SK-N-SH treated with all-trans-retinoic acid at 6 μM for 48 hours (cell line): ENCODE measurements around the gene ULK1.
"Not testable (repeated sequence)": the region's sequence is repeated elsewhere in the genome, so short reads cannot be mapped to it uniquely, and the experiment has no call there.

Experiments used
- RARB ChIP-seq: fragments of 250-450 bp; sonication (Bioruptor Pico); IDR thresholded peaks from 2 replicates; pipeline ENCODE4 v1.8.0; 2021; ENCODE audit warnings: mild to moderate bottlenecking, moderate library complexity
- SNAI2 ChIP-seq: fragments of 250-450 bp; sonication (Bioruptor Pico); IDR thresholded peaks from 2 replicates; pipeline ENCODE4 v1.5.0; 2020; ENCODE audit warnings: mild to moderate bottlenecking, moderate library complexity
- TCF4 ChIP-seq: fragments of 250-450 bp; sonication (Bioruptor Pico); IDR thresholded peaks from 2 replicates; pipeline ENCODE4 v1.8.0; 2021; ENCODE audit warnings: mild to moderate bottlenecking, moderate library complexity, borderline replicate concordance
- TOX ChIP-seq: fragments of 250-450 bp; sonication (Bioruptor Pico); IDR thresholded peaks from 2 replicates; pipeline ENCODE4 v1.8.0; 2021; ENCODE audit warnings: mild to moderate bottlenecking, moderate library complexity, borderline replicate concordance
- ZC3H10 ChIP-seq: fragments of 250-450 bp; sonication (Bioruptor Pico); IDR thresholded peaks from 2 replicates; pipeline ENCODE4 v1.5.1; 2021; ENCODE audit warnings: mild to moderate bottlenecking, moderate library complexity
- ZFP3 ChIP-seq: fragments of 250-450 bp; sonication (Bioruptor Pico); IDR thresholded peaks from 2 replicates; pipeline ENCODE4 v1.5.0; 2020; ENCODE audit warnings: mild to moderate bottlenecking, moderate library complexity
- ZNF8 ChIP-seq: fragments of 450-650 bp; formaldehyde crosslinking; IDR thresholded peaks from 2 replicates; pipeline ENCODE4 v1.5.0; 2020; ENCODE audit warnings: mild to moderate bottlenecking, moderate library complexity
- TF ChIP-seq, protein P1 (sequence below): fragments of 250-450 bp; sonication (Bioruptor Pico); IDR thresholded peaks from 2 replicates; pipeline ENCODE4 v1.5.1; 2020; ENCODE audit warnings: low read depth, mild to moderate bottlenecking, moderate library complexity
- TF ChIP-seq, protein P2 (sequence below): fragments of 250-450 bp; sonication (Bioruptor Pico); IDR thresholded peaks from 2 replicates; pipeline ENCODE4 v1.8.0; 2021; ENCODE audit warnings: low read depth, mild to moderate bottlenecking, moderate library complexity, borderline replicate concordance

DNA sequence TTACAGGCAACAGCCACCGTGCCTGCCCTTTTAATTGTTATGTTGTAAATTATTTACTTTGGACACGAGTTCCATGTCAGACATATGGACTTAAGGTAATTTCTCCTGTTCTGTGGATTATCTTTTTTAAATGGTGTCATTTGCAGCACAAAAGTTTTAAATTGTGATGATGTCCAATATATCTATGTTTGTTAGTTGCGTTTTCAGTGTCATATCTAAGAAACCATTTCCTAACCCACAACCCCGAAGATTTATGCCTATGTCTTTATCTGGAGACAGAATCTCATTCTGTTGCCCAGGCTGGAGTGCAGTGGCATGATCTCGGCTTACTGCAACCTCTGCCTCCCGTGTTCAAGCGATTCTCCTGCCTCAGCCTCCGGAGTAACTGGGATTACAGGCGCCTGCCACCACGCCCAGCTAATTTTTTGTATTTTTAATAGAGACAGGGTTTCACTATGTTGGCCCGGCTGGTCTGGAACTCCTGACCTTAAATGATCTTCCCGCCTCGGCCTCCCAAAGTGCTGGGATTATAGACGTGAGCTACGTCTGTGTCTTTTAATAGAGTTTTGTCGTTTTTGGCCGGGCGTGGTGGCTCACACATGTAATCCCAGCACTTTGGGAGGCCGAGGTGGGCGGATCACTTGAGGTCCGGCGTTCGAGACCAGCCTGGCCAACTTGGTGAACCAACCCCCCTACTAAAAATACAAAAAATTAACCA, 54.5 kb downstream of the ULK1 start:
- TF ChIP-seq TCF4 (CRISPR knock-in tag); SNAI2; ZFP3 (CRISPR knock-in tag); ZC3H10 (CRISPR knock-in tag); TOX (CRISPR knock-in tag); RARB (CRISPR knock-in tag); ZNF8 (CRISPR knock-in tag): not testable (repeated sequence)
- TF ChIP-seq, protein P1, sequence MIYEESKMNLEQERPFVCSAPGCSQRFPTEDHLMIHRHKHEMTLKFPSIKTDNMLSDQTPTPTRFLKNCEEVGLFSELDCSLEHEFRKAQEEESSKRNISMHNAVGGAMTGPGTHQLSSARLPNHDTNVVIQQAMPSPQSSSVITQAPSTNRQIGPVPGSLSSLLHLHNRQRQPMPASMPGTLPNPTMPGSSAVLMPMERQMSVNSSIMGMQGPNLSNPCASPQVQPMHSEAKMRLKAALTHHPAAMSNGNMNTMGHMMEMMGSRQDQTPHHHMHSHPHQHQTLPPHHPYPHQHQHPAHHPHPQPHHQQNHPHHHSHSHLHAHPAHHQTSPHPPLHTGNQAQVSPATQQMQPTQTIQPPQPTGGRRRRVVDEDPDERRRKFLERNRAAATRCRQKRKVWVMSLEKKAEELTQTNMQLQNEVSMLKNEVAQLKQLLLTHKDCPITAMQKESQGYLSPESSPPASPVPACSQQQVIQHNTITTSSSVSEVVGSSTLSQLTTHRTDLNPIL (CRISPR knock-in tag): not testable (repeated sequence)
- TF ChIP-seq, protein P2, sequence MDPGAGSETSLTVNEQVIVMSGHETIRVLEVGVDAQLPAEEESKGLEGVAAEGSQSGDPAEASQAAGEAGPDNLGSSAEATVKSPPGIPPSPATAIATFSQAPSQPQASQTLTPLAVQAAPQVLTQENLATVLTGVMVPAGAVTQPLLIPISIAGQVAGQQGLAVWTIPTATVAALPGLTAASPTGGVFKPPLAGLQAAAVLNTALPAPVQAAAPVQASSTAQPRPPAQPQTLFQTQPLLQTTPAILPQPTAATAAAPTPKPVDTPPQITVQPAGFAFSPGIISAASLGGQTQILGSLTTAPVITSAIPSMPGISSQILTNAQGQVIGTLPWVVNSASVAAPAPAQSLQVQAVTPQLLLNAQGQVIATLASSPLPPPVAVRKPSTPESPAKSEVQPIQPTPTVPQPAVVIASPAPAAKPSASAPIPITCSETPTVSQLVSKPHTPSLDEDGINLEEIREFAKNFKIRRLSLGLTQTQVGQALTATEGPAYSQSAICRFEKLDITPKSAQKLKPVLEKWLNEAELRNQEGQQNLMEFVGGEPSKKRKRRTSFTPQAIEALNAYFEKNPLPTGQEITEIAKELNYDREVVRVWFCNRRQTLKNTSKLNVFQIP (CRISPR knock-in tag): not testable (repeated sequence)
